ENCODE results near the gene PVR.

PVR gene

DNA sequence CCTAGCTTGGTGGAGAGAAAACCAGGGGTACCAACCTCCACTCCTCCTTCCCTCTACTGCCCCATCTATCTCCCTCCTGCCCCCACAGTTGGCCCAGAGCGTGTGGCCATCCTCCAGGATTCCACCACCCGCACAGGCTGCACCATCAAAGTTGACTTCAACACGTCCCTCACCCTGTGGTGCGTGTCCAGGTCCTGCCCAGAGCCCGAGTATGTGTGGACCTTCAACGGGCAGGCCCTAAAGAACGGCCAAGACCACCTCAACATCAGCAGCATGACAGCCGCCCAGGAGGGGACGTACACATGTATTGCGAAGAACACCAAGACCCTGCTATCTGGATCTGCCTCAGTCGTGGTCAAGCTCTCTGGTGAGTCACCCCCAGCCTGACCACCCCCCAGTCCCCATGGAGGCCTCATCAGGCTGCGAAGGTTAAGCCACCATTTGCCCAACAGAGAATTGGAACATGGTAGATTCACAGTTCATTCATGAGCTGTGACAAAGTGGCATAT, 61.8 kb downstream of the PVR start:
- H3K27ac ChIP-seq (replicated peaks), result no peak overlapping the region

DNA sequence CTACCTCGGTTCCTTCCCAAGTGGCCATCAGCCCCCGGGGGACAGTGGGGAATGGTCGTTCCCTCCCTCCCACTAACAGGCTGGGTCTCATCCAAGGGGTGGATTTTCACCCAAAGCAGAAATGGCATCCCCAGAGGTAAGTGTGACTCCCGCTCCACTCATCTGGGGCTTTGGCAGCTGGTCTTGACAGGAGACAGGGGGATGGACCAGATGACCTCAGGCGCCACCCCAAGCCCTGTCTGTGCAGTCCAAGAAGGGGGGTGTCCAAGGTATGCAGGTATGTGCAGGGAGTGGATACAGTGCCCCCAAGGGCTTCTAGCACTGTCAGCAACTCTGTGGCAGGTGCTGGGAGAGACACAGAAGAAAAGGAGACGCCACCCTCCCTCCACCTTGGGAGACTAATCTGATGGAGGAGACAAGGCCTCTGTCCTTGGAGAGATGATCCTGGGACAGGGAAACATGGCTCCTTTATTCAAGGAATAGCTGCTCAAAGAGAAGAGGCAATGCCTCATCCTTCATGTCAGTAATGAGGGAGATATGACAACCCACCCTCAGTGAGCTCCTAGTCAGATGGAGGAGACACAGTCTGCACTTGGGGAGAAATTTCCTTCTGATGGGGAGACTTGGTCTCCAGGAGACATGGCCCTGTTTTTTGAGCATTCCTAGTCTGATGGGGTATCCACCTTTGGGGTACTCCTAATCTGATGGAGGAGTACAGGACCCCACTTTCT, 63.0 kb downstream of the PVR start:
- TF ChIP-seq SPI1 (IDR thresholded peaks at IDR 0.05; ENCODE audit: borderline replicate concordance, low read depth) (no peak), POLR2AphosphoS5 (IDR thresholded peaks at IDR 0.05; ENCODE audit: low read depth) (no peak), GABPA (IDR thresholded peaks at IDR 0.05; ENCODE audit: low read depth) (no peak)
- TF ChIP-seq, protein P1, sequence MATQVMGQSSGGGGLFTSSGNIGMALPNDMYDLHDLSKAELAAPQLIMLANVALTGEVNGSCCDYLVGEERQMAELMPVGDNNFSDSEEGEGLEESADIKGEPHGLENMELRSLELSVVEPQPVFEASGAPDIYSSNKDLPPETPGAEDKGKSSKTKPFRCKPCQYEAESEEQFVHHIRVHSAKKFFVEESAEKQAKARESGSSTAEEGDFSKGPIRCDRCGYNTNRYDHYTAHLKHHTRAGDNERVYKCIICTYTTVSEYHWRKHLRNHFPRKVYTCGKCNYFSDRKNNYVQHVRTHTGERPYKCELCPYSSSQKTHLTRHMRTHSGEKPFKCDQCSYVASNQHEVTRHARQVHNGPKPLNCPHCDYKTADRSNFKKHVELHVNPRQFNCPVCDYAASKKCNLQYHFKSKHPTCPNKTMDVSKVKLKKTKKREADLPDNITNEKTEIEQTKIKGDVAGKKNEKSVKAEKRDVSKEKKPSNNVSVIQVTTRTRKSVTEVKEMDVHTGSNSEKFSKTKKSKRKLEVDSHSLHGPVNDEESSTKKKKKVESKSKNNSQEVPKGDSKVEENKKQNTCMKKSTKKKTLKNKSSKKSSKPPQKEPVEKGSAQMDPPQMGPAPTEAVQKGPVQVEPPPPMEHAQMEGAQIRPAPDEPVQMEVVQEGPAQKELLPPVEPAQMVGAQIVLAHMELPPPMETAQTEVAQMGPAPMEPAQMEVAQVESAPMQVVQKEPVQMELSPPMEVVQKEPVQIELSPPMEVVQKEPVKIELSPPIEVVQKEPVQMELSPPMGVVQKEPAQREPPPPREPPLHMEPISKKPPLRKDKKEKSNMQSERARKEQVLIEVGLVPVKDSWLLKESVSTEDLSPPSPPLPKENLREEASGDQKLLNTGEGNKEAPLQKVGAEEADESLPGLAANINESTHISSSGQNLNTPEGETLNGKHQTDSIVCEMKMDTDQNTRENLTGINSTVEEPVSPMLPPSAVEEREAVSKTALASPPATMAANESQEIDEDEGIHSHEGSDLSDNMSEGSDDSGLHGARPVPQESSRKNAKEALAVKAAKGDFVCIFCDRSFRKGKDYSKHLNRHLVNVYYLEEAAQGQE (IDR thresholded peaks at IDR 0.05; ENCODE audit: insufficient replicate concordance, low read depth), result no peak
- TF ChIP-seq, protein P2, sequence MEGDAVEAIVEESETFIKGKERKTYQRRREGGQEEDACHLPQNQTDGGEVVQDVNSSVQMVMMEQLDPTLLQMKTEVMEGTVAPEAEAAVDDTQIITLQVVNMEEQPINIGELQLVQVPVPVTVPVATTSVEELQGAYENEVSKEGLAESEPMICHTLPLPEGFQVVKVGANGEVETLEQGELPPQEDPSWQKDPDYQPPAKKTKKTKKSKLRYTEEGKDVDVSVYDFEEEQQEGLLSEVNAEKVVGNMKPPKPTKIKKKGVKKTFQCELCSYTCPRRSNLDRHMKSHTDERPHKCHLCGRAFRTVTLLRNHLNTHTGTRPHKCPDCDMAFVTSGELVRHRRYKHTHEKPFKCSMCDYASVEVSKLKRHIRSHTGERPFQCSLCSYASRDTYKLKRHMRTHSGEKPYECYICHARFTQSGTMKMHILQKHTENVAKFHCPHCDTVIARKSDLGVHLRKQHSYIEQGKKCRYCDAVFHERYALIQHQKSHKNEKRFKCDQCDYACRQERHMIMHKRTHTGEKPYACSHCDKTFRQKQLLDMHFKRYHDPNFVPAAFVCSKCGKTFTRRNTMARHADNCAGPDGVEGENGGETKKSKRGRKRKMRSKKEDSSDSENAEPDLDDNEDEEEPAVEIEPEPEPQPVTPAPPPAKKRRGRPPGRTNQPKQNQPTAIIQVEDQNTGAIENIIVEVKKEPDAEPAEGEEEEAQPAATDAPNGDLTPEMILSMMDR (IDR thresholded peaks at IDR 0.05; ENCODE audit: insufficient read depth, low read length), result no peak

More for the DNA sequence above, 61.8 kb downstream of the PVR start:
- no peaks in the 10 kb centered on the region for H3K27me3 ChIP-seq (ENCODE audit: insufficient read depth, poor library complexity, severe bottlenecking)
- no peak for TF ChIP-seq SPI1 (IDR thresholded peaks at IDR 0.05; ENCODE audit: borderline replicate concordance, low read depth)
- TF ChIP-seq, protein P1 (IDR thresholded peaks at IDR 0.05; ENCODE audit: insufficient replicate concordance, low read depth), result no peak
- no peak for TF ChIP-seq POLR2AphosphoS5 (IDR thresholded peaks at IDR 0.05; ENCODE audit: low read depth)
- TF ChIP-seq, protein P2 (IDR thresholded peaks at IDR 0.05; ENCODE audit: insufficient read depth, low read length), result no peak
- no peak for TF ChIP-seq GABPA (IDR thresholded peaks at IDR 0.05; ENCODE audit: low read depth)
- DNase-seq (ENCODE audit: low read depth in 1 of 2, low spot score in 1 of 2), result no peak
- no peak overlapping the region for H3K4me3 ChIP-seq (replicated peaks; ENCODE audit: insufficient read depth, low read length)

DNA sequence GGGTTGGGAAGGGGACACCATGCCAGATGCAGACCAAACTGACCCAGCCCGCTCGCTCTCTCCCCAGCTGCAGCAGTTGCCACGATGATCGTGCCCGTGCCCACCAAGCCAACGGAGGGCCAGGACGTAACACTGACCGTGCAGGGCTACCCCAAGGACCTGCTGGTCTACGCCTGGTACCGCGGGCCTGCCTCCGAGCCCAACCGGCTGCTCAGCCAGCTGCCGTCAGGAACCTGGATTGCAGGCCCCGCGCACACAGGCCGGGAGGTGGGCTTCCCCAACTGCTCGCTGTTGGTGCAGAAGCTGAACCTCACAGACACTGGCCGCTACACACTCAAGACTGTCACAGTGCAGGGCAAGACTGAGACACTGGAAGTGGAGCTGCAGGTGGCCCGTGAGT, 64.1 kb downstream of the PVR start:
- H3K27ac ChIP-seq (replicated peaks), result no peak overlapping the region
- H3K4me3 ChIP-seq (replicated peaks; ENCODE audit: insufficient read depth, low read length), result no peak overlapping the region
- DNase-seq (ENCODE audit: low read depth in 1 of 2, low spot score in 1 of 2), result no peak
- no peaks in the 10 kb centered on the region for H3K27me3 ChIP-seq (ENCODE audit: insufficient read depth, poor library complexity, severe bottlenecking)
- TF ChIP-seq, protein P2 (IDR thresholded peaks at IDR 0.05; ENCODE audit: insufficient read depth, low read length), result no peak
- TF ChIP-seq, protein P1 (IDR thresholded peaks at IDR 0.05; ENCODE audit: insufficient replicate concordance, low read depth), result no peak
- TF ChIP-seq GABPA (IDR thresholded peaks at IDR 0.05; ENCODE audit: low read depth), result no peak
- TF ChIP-seq SPI1 (IDR thresholded peaks at IDR 0.05; ENCODE audit: borderline replicate concordance, low read depth), result no peak
- no peak for TF ChIP-seq POLR2AphosphoS5 (IDR thresholded peaks at IDR 0.05; ENCODE audit: low read depth)

More for the DNA sequence above, 63.0 kb downstream of the PVR start:
- DNase-seq (ENCODE audit: low read depth in 1 of 2, low spot score in 1 of 2), result no peak
- H3K27ac ChIP-seq (replicated peaks), result no peak overlapping the region
- no peaks in the 10 kb centered on the region for H3K27me3 ChIP-seq (ENCODE audit: insufficient read depth, poor library complexity, severe bottlenecking)
- no peak overlapping the region for H3K4me3 ChIP-seq (replicated peaks; ENCODE audit: insufficient read depth, low read length)
